ENCODE data around the gene KIR2DL1.
"Not testable (repeated sequence)": the region's sequence is repeated elsewhere in the genome, so short reads cannot be mapped to it uniquely, and the experiment has no call there.

Gene KIR2DL1

DNA sequence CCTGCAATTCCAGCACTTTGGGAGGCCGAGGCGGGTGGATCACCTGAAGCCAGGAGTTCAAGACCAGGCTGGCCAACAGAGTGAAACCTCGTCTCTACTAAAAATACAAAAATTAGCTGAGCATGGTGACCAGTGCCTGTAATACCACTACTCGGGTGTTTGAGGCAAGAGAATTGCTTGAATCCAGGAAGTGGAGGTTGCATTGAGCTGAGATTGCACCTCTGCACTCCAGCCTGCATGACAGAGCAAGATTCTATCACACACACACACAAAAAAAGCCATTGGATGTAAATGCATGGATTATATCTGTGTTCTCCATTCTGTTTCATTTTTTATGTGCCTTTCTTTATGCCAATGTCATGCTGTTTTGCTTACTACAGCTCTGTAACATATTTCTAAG is 54.8 kb downstream of the KIR2DL1 start:
- not testable (repeated sequence) for DNase-seq

- DNase-seq, result not testable (repeated sequence)
These were observed 55.7 kb downstream of the KIR2DL1 start for GRCh38 chr19:54825326-54825725.

GRCh38 chr19:54828064-54828463 is 58.5 kb downstream of the KIR2DL1 start:
- DNase-seq, result not testable (repeated sequence)

- not testable (repeated sequence) for DNase-seq
These were observed 62.9 kb downstream of the KIR2DL1 start, which contains the start of gene KIR2DS4 for GRCh38 chr19:54832496-54832895. KIR2DS4 (plus strand) TSS chr19:54832676.
